ENCODE measurements around the gene STPG4. TPM values are rescaled to one million over a fixed set of nuclear protein-coding genes. Genes with fewer than 3 reads are reported as not detected.

Gene STPG4
- total and polyA plus RNA-seq, 7 experiments from 2014 or later = 0.24 to 0.95 (median 0.73) TPM; not detected in 4

GRCh38 chr2:47038656-47039488 is 116.2 kb downstream of the STPG4 start:
- Histone ChIP-seq H3K4me3 (ENCODE audit: low read length) (no peak overlapping the region), H3K9me3 (ENCODE audit: control insufficient read depth in 2 of 3, low read length in 3 of 3) (no peaks in the 10 kb centered on the region), H3K4me1 (ENCODE audit: control insufficient read depth in 2 of 2, insufficient read depth in 2 of 2, low read length in 2 of 2) (no peaks in the 10 kb centered on the region), H3K36me3 (ENCODE audit: control insufficient read depth in 2 of 3, insufficient read depth in 3 of 3, low read length in 3 of 3) (peaks cover 0 to 71% (median 3%) of the 10 kb centered on the region in 3 experiments), H3K27ac (ENCODE audit: low read depth, low read length) (no peak overlapping the region), H3K27me3 (ENCODE audit: control insufficient read depth in 2 of 2, insufficient read depth in 2 of 2, low read length in 2 of 2) (no peaks in the 10 kb centered on the region)
- intact Hi-C loops (cut with micrococcal nuclease) = loop anchor here in 1 of 2 donors (2.0 kb wide), 1 partner anchor 234 kb away; no protein-coding TSS in a partner anchor
- H3K36me3 Mint-ChIP-seq = peaks cover 4 to 41% (median 8%) of the 10 kb centered on the region in 5 donors
- ChIA-PET CTCF (interaction anchor here (0.7 kb wide), 1 partner anchor 235 kb away, joined by 3 read pairs; no protein-coding TSS in a partner anchor), POLR2A (no interaction called here)
- peak in 1 of 9 donors; percentile 33 for DNase-seq
- H3K9me3 Mint-ChIP-seq = no peaks in the 10 kb centered on the region
- H3K4me1 Mint-ChIP-seq = peaks cover 7 to 26% (median 16%) of the 10 kb centered on the region in 7 donors
- H3K4me3 Mint-ChIP-seq = peak overlapping the region in 1 of 10 donors; percentile 57
- H3K27ac Mint-ChIP-seq = peak overlapping the region; percentile 10 to 90 (median 56)
- ATAC-seq = peak; percentile 15
- H3K27me3 Mint-ChIP-seq = no peaks in the 10 kb centered on the region

GRCh38 chr2:47037678-47038077 is 117.4 kb downstream of the STPG4 start:
- peak overlapping the region in 1 of 9 donors; percentile 19 for H3K27ac Mint-ChIP-seq
- peaks cover 7 to 26% (median 16%) of the 10 kb centered on the region in 7 donors for H3K4me1 Mint-ChIP-seq
- H3K4me3 Mint-ChIP-seq = no peak overlapping the region
- DNase-seq (no peak), ATAC-seq (no peak)
- Histone ChIP-seq H3K27ac (ENCODE audit: low read depth, low read length) (no peak overlapping the region), H3K9me3 (ENCODE audit: control insufficient read depth in 2 of 3, low read length in 3 of 3) (no peaks in the 10 kb centered on the region), H3K27me3 (ENCODE audit: control insufficient read depth in 2 of 2, insufficient read depth in 2 of 2, low read length in 2 of 2) (no peaks in the 10 kb centered on the region), H3K36me3 (ENCODE audit: control insufficient read depth in 2 of 3, insufficient read depth in 3 of 3, low read length in 3 of 3) (peaks cover 0 to 71% (median 8%) of the 10 kb centered on the region in 3 experiments), H3K4me1 (ENCODE audit: control insufficient read depth in 2 of 2, insufficient read depth in 2 of 2, low read length in 2 of 2) (no peaks in the 10 kb centered on the region), H3K4me3 (ENCODE audit: low read length) (no peak overlapping the region)
- H3K9me3 Mint-ChIP-seq = no peaks in the 10 kb centered on the region
- CTCF ChIA-PET = interaction anchor here (0.7 kb wide), 1 partner anchor 50 kb away, joined by 4 read pairs; no protein-coding TSS in a partner anchor
- H3K27me3 Mint-ChIP-seq = no peaks in the 10 kb centered on the region
- H3K36me3 Mint-ChIP-seq = peaks cover 4 to 42% (median 10%) of the 10 kb centered on the region in 5 donors
- intact Hi-C loops (cut with micrococcal nuclease) = loop anchor here in 1 of 2 donors (2.0 kb wide), 1 partner anchor 235 kb away; no protein-coding TSS in a partner anchor
- POLR2A ChIA-PET = no interaction called here

Other genes starting within 250 kb of the STPG4 start
- gene MCFD2, start 239.5 kb downstream of the STPG4 start, total RNA-seq = 10 to 100 TPM; 28.4 to 50.4 (median 47.6) TPM
- 10 to 100 TPM; 28.8 to 32.2 TPM for gene MCFD2, start 239.5 kb downstream of the STPG4 start, polyA plus RNA-seq
- gene TTC7A, start 214.1 kb downstream of the STPG4 start, total RNA-seq = 10 to 100 TPM; 35.6 to 93.5 (median 43.6) TPM
- gene TTC7A, start 214.1 kb downstream of the STPG4 start, polyA plus RNA-seq = 10 to 100 TPM in 1 of 2 donors, 1 to 10 TPM in 1; 6.7 to 13.9 TPM
- 100 to 1,000 TPM; 172 to 342 (median 235) TPM for gene CALM2, start 21.2 kb upstream of the STPG4 start, total RNA-seq
- 100 to 1,000 TPM; 665 to 824 TPM for gene CALM2, start 21.2 kb upstream of the STPG4 start, polyA plus RNA-seq
- gene EPCAM, start 214.0 kb upstream of the STPG4 start, total RNA-seq = not detected
- gene EPCAM, start 214.0 kb upstream of the STPG4 start, polyA plus RNA-seq = not detected
- 10 to 100 TPM; 12.2 to 44.7 (median 31.4) TPM for gene MSH2, start 247.8 kb upstream of the STPG4 start, total RNA-seq
- 10 to 100 TPM; 40.5 to 46.8 TPM for gene MSH2, start 247.8 kb upstream of the STPG4 start, polyA plus RNA-seq